ENCODE results near the gene CAMKK2.

DNA sequence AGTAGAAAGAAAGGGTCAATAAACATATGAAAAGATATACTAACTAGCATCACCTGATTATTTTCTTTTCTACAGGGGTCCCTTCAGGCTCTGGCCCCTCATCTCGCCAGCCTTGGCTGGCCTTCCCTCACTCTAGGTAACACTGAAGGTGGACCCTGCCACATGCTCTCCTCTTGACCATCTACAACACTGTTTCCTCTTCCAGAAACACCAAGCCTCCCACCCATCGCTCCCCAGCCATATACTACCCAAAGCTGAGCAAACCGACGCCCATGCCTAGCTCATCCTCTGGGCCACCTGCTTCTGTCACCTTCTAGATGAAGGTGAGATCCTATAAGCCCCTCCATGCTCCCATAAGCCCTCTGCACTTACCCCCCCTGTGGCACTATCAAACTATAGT lies 40.9 kb upstream of the CAMKK2 start:
- TF ChIP-seq CTCF (IDR thresholded peaks at IDR 0.05; ENCODE audit: poor library complexity, severe bottlenecking) (no peak), EZH2 (IDR thresholded peaks at IDR 0.05; ENCODE audit: borderline replicate concordance, insufficient read depth, low read length, poor library complexity, severe bottlenecking) (no peak), POLR2AphosphoS5 (IDR thresholded peaks at IDR 0.05) (no peak), REST (IDR thresholded peaks at IDR 0.05; ENCODE audit: borderline replicate concordance) (no peak), SMC3 (conservative IDR thresholded peaks at IDR 0.05; ENCODE audit: poor library complexity) (no peak), RAD21 (conservative IDR thresholded peaks at IDR 0.05) (no peak), TAF1 (IDR thresholded peaks at IDR 0.05; ENCODE audit: low read depth) (no peak), EP300 (conservative IDR thresholded peaks at IDR 0.05; ENCODE audit: poor library complexity, severe bottlenecking) (no peak)
